Thoracic aorta endothelial cell (primary cell): ENCODE data around the gene ZNF625. TPM values are rescaled to one million over a fixed set of nuclear protein-coding genes. Genes with fewer than 3 reads are reported as not detected.

Source experiments
- small RNA-seq: library from RNA; depleted of rRNA; stranded (forward); fragments of <200 nt; gene quantifications from one replicate; pipeline ENCODE3, GENCODE V24; 2012
- total RNA-seq: library from RNA; depleted of rRNA; stranded (reverse); fragments of >200 nt; gene quantifications from 2 replicates; pipeline ENCODE4 v1.2.3, GENCODE V29; 2012

The ZNF625 gene
- total RNA-seq = 10.1 and 13.3 TPM in 2 replicates

GRCh38 chr19:12156223-12157058, at the start of gene ZNF625:
TSS of gene ZNF625 (minus strand) at chr19:12156734. CDS start at chr19:12156558, 176 bp downstream.

GRCh38 chr19:12162882-12163806, 6.6 kb upstream of the ZNF625 start, which contains the start of gene ZNF136:
TSS of gene ZNF136 (plus strand) at chr19:12163096. CDS start at chr19:12163204, 108 bp downstream.

GRCh38 chr19:12139885-12140544, 16.5 kb downstream of the ZNF625 start, which contains the start of gene ZNF20:
TSS of gene ZNF20 (minus strand) at chr19:12140350. CDS start at chr19:12140182, 168 bp downstream.

Small RNA genes within 50 kb of the gene (small RNA-seq; reads per million reads assigned to genes)
- gene RNA5SP467 = not detected

Other genes starting within 250 kb of the ZNF625 start
- 9.4 and 9.7 TPM in 2 replicates for gene ZNF700, start 231.6 kb downstream of the ZNF625 start, total RNA-seq
- gene ZNF763, start 191.7 kb downstream of the ZNF625 start, total RNA-seq = 0.57 and 1.3 TPM in 2 replicates
- 1.9 and 4.5 TPM in 2 replicates for gene ZNF433, start 121.1 kb downstream of the ZNF625 start, total RNA-seq
- gene ZNF878, start 103.8 kb downstream of the ZNF625 start, total RNA-seq = 0.29 and 0.80 TPM in 2 replicates
- gene ZNF844, start 92.0 kb downstream of the ZNF625 start, total RNA-seq = 2.7 and 3.3 TPM in 2 replicates
- 2.2 and 2.5 TPM in 2 replicates for gene ZNF20, start 16.4 kb downstream of the ZNF625 start, total RNA-seq
- 4.7 and 6.3 TPM in 2 replicates for gene ZNF136, start 6.4 kb upstream of the ZNF625 start, total RNA-seq
- gene ZNF44, start 138.1 kb upstream of the ZNF625 start, total RNA-seq = 6.4 and 6.5 TPM in 2 replicates
- 0.43 and 1.7 TPM in 2 replicates for gene ZNF563, start 176.9 kb upstream of the ZNF625 start, total RNA-seq
- gene ZNF442, start 208.9 kb upstream of the ZNF625 start, total RNA-seq = 0.79 and 1.2 TPM in 2 replicates
- 5.1 and 5.6 TPM in 2 replicates for gene ZNF799, start 244.5 kb upstream of the ZNF625 start, total RNA-seq